ENCODE results near the gene PNMA5.
A peak's percentile ranks its signal among the peaks of the same experiment; 100 is the strongest.

Gene PNMA5

DNA sequence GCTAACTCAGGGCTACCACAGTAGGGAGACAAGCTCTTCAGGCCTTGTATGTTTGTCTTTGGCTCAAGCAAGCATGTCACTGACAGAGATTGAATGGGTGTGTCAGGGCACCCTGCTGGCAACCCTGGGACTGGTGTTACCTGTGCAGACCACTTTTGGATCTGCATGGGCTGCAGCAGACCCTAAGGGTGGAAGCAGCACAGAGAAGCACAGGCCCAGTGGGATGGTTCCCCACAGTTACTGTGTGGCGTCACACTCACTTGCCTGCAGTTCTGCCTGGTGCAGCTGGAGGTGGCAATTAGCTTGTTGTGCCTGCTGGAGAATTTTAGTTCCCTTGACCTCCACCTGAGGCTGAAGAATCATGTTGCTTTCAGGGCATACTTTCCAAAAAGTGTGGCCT lies 50.1 kb downstream of the PNMA5 start:
- Histone ChIP-seq H3K4me1 (peaks cover 18% of the 10 kb centered on the region; the same call in 1 of the 2 replicates), H3K9ac (no peak overlapping the region), H3K4me2 (no peak overlapping the region), H3K27ac (no peak overlapping the region), H3K27me3 (peaks cover 77% of the 10 kb centered on the region), H4K20me1 (peaks cover 8% of the 10 kb centered on the region; the same call in 1 of the 2 replicates), H3K9me3 (no peaks in the 10 kb centered on the region), H3K4me3 (no peak overlapping the region), H3K36me3 (no peaks in the 10 kb centered on the region)
- no peak for TF ChIP-seq Cebpa-rat (IDR thresholded peaks at IDR 0.05)

DNA sequence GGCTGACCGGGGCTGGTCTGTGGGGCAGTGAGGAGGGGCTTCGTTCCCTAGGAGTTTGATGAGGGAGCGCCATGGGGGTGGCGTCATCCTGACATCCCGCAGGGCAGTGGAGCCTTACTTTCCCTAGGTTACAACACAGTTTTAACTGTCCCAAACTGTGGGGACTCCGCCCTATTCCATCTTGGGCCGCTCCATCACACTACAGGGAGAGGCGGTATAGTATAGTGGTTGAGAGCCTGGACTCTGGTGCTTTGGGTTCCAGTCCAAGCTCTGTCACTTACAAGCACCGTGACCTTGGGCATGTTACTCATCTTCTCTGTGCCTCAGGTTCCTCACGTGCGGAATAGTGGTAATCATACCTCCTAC lies 51.9 kb downstream of the PNMA5 start:
- peak overlapping the region; percentile 79 for H3K4me2 ChIP-seq
- H3K4me1 ChIP-seq, result peaks cover 18% of the 10 kb centered on the region; the same call in 1 of the 2 replicates
- peaks cover 10% of the 10 kb centered on the region; the same call in 1 of the 2 replicates for H4K20me1 ChIP-seq
- H3K27ac ChIP-seq, result peak overlapping the region; percentile 88
- H3K9me3 ChIP-seq, result no peaks in the 10 kb centered on the region
- no peak for TF ChIP-seq Cebpa-rat (IDR thresholded peaks at IDR 0.05)
- peak overlapping the region; percentile 85 for H3K9ac ChIP-seq
- peak overlapping the region; percentile 72 for H3K4me3 ChIP-seq
- H3K27me3 ChIP-seq, result peaks cover 75% of the 10 kb centered on the region
- H3K36me3 ChIP-seq, result no peaks in the 10 kb centered on the region

DNA sequence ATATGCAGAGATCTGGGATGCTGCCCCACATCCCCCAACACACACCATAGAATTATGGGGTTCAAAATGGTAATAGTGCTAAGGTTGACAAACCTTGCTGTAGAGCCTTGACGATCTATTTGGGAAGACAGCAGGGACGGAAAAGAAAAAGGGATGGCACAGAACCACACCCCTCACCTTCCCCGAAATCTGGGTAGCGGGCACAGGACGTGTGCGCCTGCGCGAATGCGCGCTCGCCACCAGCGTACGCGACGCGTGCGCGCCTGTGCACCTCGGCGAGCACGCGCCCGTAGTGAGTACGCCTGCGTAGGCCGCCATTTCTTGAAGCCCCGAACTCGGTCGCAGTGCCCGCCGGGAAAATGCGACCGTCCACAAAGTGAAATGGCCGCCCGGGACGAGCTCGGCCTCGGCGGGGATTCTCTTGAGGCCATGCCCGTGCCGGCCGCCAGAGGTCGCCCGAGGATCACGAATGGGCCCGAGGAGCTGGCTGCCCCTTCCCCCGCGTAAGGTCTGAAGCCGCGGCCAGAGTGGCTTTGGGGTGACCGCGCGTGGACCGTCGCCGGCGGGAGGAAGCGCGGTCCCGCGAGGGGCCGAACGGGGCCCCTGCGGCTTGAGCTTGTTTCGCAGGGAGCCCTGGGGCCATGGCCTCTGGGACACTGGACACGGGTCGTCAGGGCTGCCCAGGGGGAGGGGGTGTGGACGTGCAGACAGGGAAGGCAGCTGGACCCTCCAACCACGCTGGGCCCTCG lies 52.4 kb downstream of the PNMA5 start:
- Histone ChIP-seq H3K9ac (peak overlapping the region; percentile 85), H3K4me2 (peak overlapping the region; percentile 79), H3K27ac (peak overlapping the region; percentile 88), H4K20me1 (peaks cover 13% of the 10 kb centered on the region; the same call in 1 of the 2 replicates), H3K36me3 (no peaks in the 10 kb centered on the region), H3K4me1 (peaks cover 18% of the 10 kb centered on the region; the same call in 1 of the 2 replicates), H3K27me3 (peaks cover 75% of the 10 kb centered on the region), H3K9me3 (no peaks in the 10 kb centered on the region), H3K4me3 (peak overlapping the region; percentile 72)
- TF ChIP-seq Cebpa-rat (IDR thresholded peaks at IDR 0.05), result no peak

Measured in BLaER1 (cell line).